Neural cell (in vitro differentiated cells): ENCODE results near the gene MRPL42.

ENCODE experiments used
- EP300 ChIP-seq: fragments of 450-650 bp; conservative IDR thresholded peaks from 2 replicates; pipeline ENCODE4 v1.6.1; 2014; ENCODE audit warnings: antibody characterized with exemption, mild to moderate bottlenecking, moderate library complexity; ENCODE audit not compliant: poor library complexity, severe bottlenecking
- EZH2 ChIP-seq: fragments of 200-600, 300-800 bp; shearing (Covaris generic), sonication (generic); IDR thresholded peaks from 2 replicates; pipeline ENCODE4 v1.6.1; 2014; ENCODE audit warnings: antibody characterized with exemption, low read length, borderline replicate concordance, mild to moderate bottlenecking; ENCODE audit not compliant: insufficient read depth, poor library complexity, severe bottlenecking
- MXI1 ChIP-seq: fragments of 450-650 bp; conservative IDR thresholded peaks from 2 replicates; pipeline ENCODE4 v1.6.1; 2014; ENCODE audit warnings: antibody characterized with exemption, mild to moderate bottlenecking; ENCODE audit not compliant: poor library complexity, severe bottlenecking
- POLR2AphosphoS5 ChIP-seq: IDR thresholded peaks from 2 replicates; pipeline ENCODE4 v1.6.1; 2012
- RAD21 ChIP-seq: fragments of 450-650 bp; conservative IDR thresholded peaks from 2 replicates; pipeline ENCODE4 v1.6.1; 2014; ENCODE audit warnings: antibody characterized with exemption, mild to moderate bottlenecking, moderate library complexity
- TAF1 ChIP-seq: IDR thresholded peaks from 2 replicates; pipeline ENCODE4 v1.6.1; 2012; ENCODE audit warnings: low read depth
- TF ChIP-seq, protein P1 (sequence below): fragments of 450-650 bp; IDR thresholded peaks from 2 replicates; pipeline ENCODE4 v1.5.1; 2014; ENCODE audit warnings: antibody characterized with exemption, mild to moderate bottlenecking, moderate library complexity; ENCODE audit not compliant: poor library complexity, severe bottlenecking
- TF ChIP-seq, protein P2 (sequence below): IDR thresholded peaks from 2 replicates; pipeline ENCODE4 v1.6.1; 2012; ENCODE audit warnings: borderline replicate concordance

DNA sequence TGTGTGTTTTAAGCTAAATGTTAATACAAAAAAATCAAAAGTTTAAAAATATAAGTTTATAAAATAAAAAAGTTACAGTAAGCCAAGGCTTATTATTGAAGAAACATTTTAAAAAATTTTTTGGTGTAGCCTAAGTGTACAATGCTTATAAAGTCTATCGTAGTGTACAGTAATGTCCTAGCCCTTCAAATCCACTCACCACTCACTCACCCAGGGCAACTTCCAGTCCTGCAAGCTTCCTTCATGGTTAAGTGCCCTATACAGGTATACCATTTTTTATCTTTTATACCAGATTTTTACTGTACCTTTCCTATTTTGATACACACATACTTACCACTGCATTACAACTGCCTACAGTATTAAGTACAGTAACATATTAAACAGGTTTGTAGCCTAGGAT, 37.5 kb upstream of the MRPL42 start:
- TF ChIP-seq, protein P1, sequence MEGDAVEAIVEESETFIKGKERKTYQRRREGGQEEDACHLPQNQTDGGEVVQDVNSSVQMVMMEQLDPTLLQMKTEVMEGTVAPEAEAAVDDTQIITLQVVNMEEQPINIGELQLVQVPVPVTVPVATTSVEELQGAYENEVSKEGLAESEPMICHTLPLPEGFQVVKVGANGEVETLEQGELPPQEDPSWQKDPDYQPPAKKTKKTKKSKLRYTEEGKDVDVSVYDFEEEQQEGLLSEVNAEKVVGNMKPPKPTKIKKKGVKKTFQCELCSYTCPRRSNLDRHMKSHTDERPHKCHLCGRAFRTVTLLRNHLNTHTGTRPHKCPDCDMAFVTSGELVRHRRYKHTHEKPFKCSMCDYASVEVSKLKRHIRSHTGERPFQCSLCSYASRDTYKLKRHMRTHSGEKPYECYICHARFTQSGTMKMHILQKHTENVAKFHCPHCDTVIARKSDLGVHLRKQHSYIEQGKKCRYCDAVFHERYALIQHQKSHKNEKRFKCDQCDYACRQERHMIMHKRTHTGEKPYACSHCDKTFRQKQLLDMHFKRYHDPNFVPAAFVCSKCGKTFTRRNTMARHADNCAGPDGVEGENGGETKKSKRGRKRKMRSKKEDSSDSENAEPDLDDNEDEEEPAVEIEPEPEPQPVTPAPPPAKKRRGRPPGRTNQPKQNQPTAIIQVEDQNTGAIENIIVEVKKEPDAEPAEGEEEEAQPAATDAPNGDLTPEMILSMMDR = no peak
- TF ChIP-seq, protein P2, sequence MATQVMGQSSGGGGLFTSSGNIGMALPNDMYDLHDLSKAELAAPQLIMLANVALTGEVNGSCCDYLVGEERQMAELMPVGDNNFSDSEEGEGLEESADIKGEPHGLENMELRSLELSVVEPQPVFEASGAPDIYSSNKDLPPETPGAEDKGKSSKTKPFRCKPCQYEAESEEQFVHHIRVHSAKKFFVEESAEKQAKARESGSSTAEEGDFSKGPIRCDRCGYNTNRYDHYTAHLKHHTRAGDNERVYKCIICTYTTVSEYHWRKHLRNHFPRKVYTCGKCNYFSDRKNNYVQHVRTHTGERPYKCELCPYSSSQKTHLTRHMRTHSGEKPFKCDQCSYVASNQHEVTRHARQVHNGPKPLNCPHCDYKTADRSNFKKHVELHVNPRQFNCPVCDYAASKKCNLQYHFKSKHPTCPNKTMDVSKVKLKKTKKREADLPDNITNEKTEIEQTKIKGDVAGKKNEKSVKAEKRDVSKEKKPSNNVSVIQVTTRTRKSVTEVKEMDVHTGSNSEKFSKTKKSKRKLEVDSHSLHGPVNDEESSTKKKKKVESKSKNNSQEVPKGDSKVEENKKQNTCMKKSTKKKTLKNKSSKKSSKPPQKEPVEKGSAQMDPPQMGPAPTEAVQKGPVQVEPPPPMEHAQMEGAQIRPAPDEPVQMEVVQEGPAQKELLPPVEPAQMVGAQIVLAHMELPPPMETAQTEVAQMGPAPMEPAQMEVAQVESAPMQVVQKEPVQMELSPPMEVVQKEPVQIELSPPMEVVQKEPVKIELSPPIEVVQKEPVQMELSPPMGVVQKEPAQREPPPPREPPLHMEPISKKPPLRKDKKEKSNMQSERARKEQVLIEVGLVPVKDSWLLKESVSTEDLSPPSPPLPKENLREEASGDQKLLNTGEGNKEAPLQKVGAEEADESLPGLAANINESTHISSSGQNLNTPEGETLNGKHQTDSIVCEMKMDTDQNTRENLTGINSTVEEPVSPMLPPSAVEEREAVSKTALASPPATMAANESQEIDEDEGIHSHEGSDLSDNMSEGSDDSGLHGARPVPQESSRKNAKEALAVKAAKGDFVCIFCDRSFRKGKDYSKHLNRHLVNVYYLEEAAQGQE = no peak
- TF ChIP-seq MXI1 (no peak), TAF1 (no peak), EP300 (no peak), RAD21 (no peak), EZH2 (no peak), POLR2AphosphoS5 (no peak)
